HG02970 (cell line): ENCODE measurements around the gene GALNTL6.

ENCODE experiments used
- ATAC-seq: cut with Tn5 transposase; IDR thresholded peaks from one replicate; pipeline ENCODE4 v1.9.1; 2021; ENCODE audit warnings: mild to moderate bottlenecking, moderate library complexity, moderate number of reproducible peaks; ENCODE audit not compliant: unreplicated experiment, low FRiP score

Gene GALNTL6

GRCh38 chr4:171983935-171984805 lies 171.0 kb downstream of the GALNTL6 start:
- no peak for ATAC-seq

GRCh38 chr4:171985129-171985528 lies 171.9 kb downstream of the GALNTL6 start:
- no peak for ATAC-seq

- ATAC-seq, result no peak
Measured at GRCh38 chr4:171993247-171993646, 180.0 kb downstream of the GALNTL6 start.

GRCh38 chr4:172007889-172008288 lies 194.7 kb downstream of the GALNTL6 start:
- ATAC-seq, result no peak

GRCh38 chr4:172009446-172010230 lies 196.4 kb downstream of the GALNTL6 start:
- ATAC-seq, result no peak

- ATAC-seq, result no peak
Measured at GRCh38 chr4:172011196-172011595, 198.0 kb downstream of the GALNTL6 start.

- ATAC-seq, result no peak
Measured at GRCh38 chr4:172018358-172018757, 205.2 kb downstream of the GALNTL6 start.

- no peak for ATAC-seq
Measured at GRCh38 chr4:172035562-172035961, 222.4 kb downstream of the GALNTL6 start.

- ATAC-seq, result no peak
Measured at GRCh38 chr4:172040766-172041165, 227.6 kb downstream of the GALNTL6 start.

GRCh38 chr4:172042714-172043114 lies 229.5 kb downstream of the GALNTL6 start:
- no peak for ATAC-seq

GRCh38 chr4:172045981-172046380 lies 232.8 kb downstream of the GALNTL6 start:
- no peak for ATAC-seq

- no peak for ATAC-seq
Measured at GRCh38 chr4:172048666-172049065, 235.5 kb downstream of the GALNTL6 start.

- ATAC-seq, result no peak
Measured at GRCh38 chr4:172050911-172051310, 237.7 kb downstream of the GALNTL6 start.

GRCh38 chr4:172055046-172055445 lies 241.8 kb downstream of the GALNTL6 start:
- peak; percentile 83 for ATAC-seq

- no peak for ATAC-seq
Measured at GRCh38 chr4:172055498-172055897, 242.3 kb downstream of the GALNTL6 start.

GRCh38 chr4:172061204-172061603 lies 248.0 kb downstream of the GALNTL6 start:
- no peak for ATAC-seq

GRCh38 chr4:172068506-172068905 lies 255.3 kb downstream of the GALNTL6 start:
- ATAC-seq, result no peak

GRCh38 chr4:172073590-172073989 lies 260.4 kb downstream of the GALNTL6 start:
- no peak for ATAC-seq

GRCh38 chr4:172083272-172083671 lies 270.1 kb downstream of the GALNTL6 start:
- ATAC-seq, result no peak

GRCh38 chr4:172088556-172088955 lies 275.4 kb downstream of the GALNTL6 start:
- ATAC-seq, result no peak

GRCh38 chr4:172095161-172095560 lies 282.0 kb downstream of the GALNTL6 start:
- ATAC-seq, result no peak

GRCh38 chr4:172096786-172097185 lies 283.6 kb downstream of the GALNTL6 start:
- no peak for ATAC-seq
